AG04450 (cell line): ENCODE measurements around the gene PSTPIP2. TPM values are rescaled to one million over a fixed set of nuclear protein-coding genes. Genes with fewer than 3 reads are reported as not detected.

ENCODE experiments used
- CTCF ChIA-PET: fragments of 300-600, 350-600 bp; formaldehyde crosslinking; extraction: SDS; loops from one replicate; lab custom pipeline; 2022; ENCODE audit warnings: antibody characterized with exemption, inconsistent platforms; lab: Charles Lee
- POLR2A ChIA-PET: fragments of 350-600 bp; formaldehyde crosslinking; extraction: SDS; loops from one replicate; lab custom pipeline; 2021; ENCODE audit warnings: antibody characterized with exemption, inconsistent platforms; lab: Yijun Ruan, JAX
- DNase-seq: peaks from one replicate; pipeline ENCODE4 v3.0.0-alpha.2; 2011; ENCODE audit warnings: low read depth, low spot score
- H3K27ac ChIP-seq: one replicate; pipeline ENCODE4 v1.5.1; 2012; ENCODE audit warnings: low read depth, low read length, control low read depth
- H3K27me3 ChIP-seq: one replicate; pipeline ENCODE4 v1.6.0; 2012; ENCODE audit warnings: low read length; ENCODE audit not compliant: control insufficient read depth, insufficient read depth
- H3K4me3 ChIP-seq: 2 replicates; pipeline ENCODE4 v1.5.1; 2011; ENCODE audit warnings: mild to moderate bottlenecking, low read depth, low read length, control low read depth
- H3K9me3 ChIP-seq: 2 replicates; pipeline ENCODE4 v1.5.1; 2012; ENCODE audit warnings: low read length; ENCODE audit not compliant: control insufficient read depth, insufficient read depth
- polyA plus RNA-seq: library from polyadenylated mRNA; depleted of rRNA; stranded (reverse); fragments of >200 nt; gene quantifications from 2 replicates; pipeline ENCODE4 v1.2.3, GENCODE V29; 2011
- TF ChIP-seq, protein P1 (sequence below): IDR thresholded peaks from 2 replicates; pipeline ENCODE4 v1.5.1; 2011; ENCODE audit warnings: low read depth, low read length, control low read depth, inconsistent platforms

The PSTPIP2 gene
- polyA plus RNA-seq, 1 experiment = 12.6 TPM

DNA sequence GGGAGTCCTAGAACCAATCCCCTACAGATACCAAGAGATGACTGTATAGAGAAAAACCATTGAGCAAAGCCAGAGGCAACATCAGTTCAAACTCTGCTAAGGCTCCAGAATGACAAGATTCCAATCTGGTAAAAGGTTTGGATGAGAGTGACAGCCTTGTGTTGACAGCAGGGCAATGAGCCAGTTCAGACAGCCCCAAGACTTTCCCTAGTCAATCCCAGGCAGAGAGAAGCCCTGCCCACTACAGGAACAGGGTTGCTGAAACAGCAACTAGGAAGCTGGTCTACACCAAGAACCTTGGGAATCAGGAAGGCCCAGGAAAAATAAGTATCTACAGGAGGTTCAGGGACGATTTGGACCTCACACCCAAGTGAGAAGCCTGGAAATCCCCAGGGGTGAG, 3.3 kb downstream of the PSTPIP2 start:
- no peak for DNase-seq
- ChIA-PET POLR2A (no interaction called here), CTCF (no interaction called here)

DNA sequence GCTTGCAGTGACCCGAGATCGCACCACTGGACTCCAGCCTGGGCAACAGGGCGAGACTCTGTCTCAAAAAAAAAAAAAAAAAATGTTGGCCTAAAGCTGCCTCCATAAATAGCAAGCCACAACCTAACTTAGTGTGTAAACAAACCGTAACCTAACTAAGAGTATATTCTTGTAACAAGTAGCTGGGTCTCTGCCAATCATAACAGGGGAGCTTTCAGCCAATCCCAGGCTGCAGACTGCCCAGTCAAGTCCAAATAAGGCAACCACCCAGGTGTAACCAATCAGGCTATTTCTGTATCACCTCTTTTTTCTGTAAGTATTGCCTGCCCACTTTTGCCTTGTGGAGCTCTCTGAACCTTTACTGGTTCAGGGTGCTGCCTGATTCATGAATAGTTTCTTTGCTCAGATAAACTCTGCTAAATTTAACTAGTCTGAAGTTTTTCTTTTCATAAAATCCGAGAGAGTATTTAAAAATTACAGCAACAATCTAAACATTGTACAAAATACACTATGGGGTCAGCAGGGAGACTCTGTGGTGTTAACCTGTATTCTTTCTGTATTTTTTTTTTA, 4.5 kb downstream of the PSTPIP2 start:
- no peak for DNase-seq
- Histone ChIP-seq H3K4me3 (no peak overlapping the region), H3K27me3 (no peaks in the 10 kb centered on the region), H3K9me3 (peaks cover 3% of the 10 kb centered on the region; the same call in 1 of the 2 replicates), H3K27ac (no peak overlapping the region)
- TF ChIP-seq, protein P1, sequence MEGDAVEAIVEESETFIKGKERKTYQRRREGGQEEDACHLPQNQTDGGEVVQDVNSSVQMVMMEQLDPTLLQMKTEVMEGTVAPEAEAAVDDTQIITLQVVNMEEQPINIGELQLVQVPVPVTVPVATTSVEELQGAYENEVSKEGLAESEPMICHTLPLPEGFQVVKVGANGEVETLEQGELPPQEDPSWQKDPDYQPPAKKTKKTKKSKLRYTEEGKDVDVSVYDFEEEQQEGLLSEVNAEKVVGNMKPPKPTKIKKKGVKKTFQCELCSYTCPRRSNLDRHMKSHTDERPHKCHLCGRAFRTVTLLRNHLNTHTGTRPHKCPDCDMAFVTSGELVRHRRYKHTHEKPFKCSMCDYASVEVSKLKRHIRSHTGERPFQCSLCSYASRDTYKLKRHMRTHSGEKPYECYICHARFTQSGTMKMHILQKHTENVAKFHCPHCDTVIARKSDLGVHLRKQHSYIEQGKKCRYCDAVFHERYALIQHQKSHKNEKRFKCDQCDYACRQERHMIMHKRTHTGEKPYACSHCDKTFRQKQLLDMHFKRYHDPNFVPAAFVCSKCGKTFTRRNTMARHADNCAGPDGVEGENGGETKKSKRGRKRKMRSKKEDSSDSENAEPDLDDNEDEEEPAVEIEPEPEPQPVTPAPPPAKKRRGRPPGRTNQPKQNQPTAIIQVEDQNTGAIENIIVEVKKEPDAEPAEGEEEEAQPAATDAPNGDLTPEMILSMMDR = no peak
- CTCF ChIA-PET = interaction anchor here (0.7 kb wide), 1 partner anchor 1411 kb away, joined by 3 read pairs; no protein-coding TSS in a partner anchor
- POLR2A ChIA-PET = no interaction called here

More for the DNA sequence above, 3.3 kb downstream of the PSTPIP2 start:
- TF ChIP-seq, protein P1 = no peak
- Histone ChIP-seq H3K9me3 (peaks cover 3% of the 10 kb centered on the region; the same call in 1 of the 2 replicates), H3K4me3 (no peak overlapping the region), H3K27me3 (no peaks in the 10 kb centered on the region), H3K27ac (no peak overlapping the region)

DNA sequence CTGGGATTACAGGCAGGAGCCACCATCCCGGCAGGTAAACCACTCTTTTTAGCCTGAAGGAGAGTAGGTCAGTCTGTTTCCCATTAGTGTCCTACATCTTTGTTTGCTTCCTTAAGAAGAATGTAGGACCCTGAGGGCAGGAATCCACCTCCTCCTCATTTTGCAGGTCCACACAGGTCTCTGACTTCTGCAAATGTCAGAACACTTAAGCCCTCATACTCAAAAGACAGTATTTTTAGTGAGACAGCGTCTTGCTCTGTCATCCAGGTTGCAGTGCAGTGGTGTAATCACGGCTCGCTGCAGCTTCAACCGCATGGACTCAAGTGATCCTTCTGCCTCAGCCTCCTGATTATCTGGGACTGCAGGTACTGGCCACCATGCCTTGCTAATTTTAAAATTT, 9.3 kb downstream of the PSTPIP2 start:
- DNase-seq = no peak
- ChIA-PET POLR2A (interaction anchor here (1.7 kb wide), 1 partner anchor 11 kb away, joined by 6 read pairs; no protein-coding TSS in a partner anchor), CTCF (no interaction called here)
- Histone ChIP-seq H3K27ac (no peak overlapping the region), H3K9me3 (peaks cover 3% of the 10 kb centered on the region; the same call in 1 of the 2 replicates), H3K4me3 (no peak overlapping the region), H3K27me3 (no peaks in the 10 kb centered on the region)
- TF ChIP-seq, protein P1 = no peak

DNA sequence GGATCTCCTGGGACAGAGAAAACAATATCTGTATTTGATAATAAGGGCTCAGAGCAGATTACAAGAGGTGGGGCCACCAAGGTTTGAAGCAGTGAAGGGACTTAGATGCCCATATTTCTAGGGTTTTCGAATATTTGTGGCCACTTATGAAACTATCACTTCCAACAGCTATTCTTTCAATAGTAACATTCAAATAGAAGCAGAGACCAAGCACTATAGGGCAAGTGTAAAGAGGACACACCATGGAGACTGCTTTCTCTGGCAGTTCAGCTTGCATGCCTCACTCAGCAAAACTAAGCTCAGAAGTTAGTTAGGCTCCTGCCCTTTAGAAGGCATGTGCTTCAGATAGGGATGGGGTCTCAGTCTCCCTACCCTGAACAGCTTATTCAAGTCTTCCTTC, 10.3 kb downstream of the PSTPIP2 start:
- ChIA-PET CTCF (interaction anchor here (1.3 kb wide), 1 partner anchor 12 kb away, joined by 5 read pairs; no protein-coding TSS in a partner anchor), POLR2A (interaction anchor here (0.6 kb wide), 1 partner anchor 21 kb away, joined by 5 read pairs; no protein-coding TSS in a partner anchor)
- TF ChIP-seq, protein P1 = no peak
- no peak for DNase-seq
- H3K27ac ChIP-seq = no peak overlapping the region
- H3K9me3 ChIP-seq = no peaks in the 10 kb centered on the region
- no peaks in the 10 kb centered on the region for H3K27me3 ChIP-seq
- no peak overlapping the region for H3K4me3 ChIP-seq

DNA sequence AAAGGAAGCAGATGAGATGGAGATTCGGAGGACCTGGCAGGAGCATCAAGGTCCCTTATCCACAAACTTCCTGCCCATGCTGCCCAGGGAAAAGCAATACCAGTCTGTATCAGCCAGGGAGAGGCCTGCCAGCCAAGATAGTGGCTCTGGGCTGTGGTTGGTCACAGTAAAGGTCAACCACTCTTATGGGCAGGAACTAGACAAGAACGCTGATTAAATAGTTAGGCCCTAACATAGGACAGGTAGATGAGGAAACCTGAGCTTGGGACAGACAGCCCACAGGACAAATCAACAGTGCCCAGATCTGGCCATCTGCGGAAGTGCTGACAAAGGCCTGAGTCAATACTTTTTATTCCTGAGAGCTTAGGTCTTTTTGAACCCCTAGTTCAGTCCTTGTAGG, 10.7 kb downstream of the PSTPIP2 start:
- POLR2A ChIA-PET = interaction anchor here (0.6 kb wide), 1 partner anchor 21 kb away, joined by 5 read pairs; no protein-coding TSS in a partner anchor
- H3K4me3 ChIP-seq = no peak overlapping the region
- no peak overlapping the region for H3K27ac ChIP-seq
- CTCF ChIA-PET = interaction anchor here (1.3 kb wide), 1 partner anchor 12 kb away, joined by 5 read pairs; no protein-coding TSS in a partner anchor
- no peaks in the 10 kb centered on the region for H3K27me3 ChIP-seq
- TF ChIP-seq, protein P1 = no peak
- DNase-seq = no peak
- no peaks in the 10 kb centered on the region for H3K9me3 ChIP-seq
